Fibroblast of gingiva (primary cell): ENCODE measurements around the gene THAP9.
"Not testable (repeated sequence)": the region's sequence is repeated elsewhere in the genome, so short reads cannot be mapped to it uniquely, and the experiment has no call there.

Experiments used
- DNase-seq: peaks from one replicate; pipeline ENCODE4 v3.0.0-alpha.2; 2011; ENCODE audit warnings: low read depth

Gene THAP9

GRCh38 chr4:82900411-82901182 is at the start of gene THAP9:
TSS of gene THAP9 (plus strand) at chr4:82900735. CDS start at chr4:82900803, 68 bp downstream.
- DNase-seq: peak; percentile 100

GRCh38 chr4:82851318-82851717 is 49.2 kb upstream of the THAP9 start:
- DNase-seq: no peak

GRCh38 chr4:82851885-82852750 is 48.4 kb upstream of the THAP9 start:
- peak; percentile 30 for DNase-seq

- no peak for DNase-seq
These were observed 47.7 kb upstream of the THAP9 start for GRCh38 chr4:82852751-82853285.

GRCh38 chr4:82860487-82860886 is 40.0 kb upstream of the THAP9 start:
- not testable (repeated sequence) for DNase-seq

- DNase-seq: no peak
These were observed 39.0 kb upstream of the THAP9 start for GRCh38 chr4:82861529-82861928.

GRCh38 chr4:82864336-82864979 is 36.1 kb upstream of the THAP9 start:
- no peak for DNase-seq

GRCh38 chr4:82865592-82865991 is 34.9 kb upstream of the THAP9 start:
- peak; percentile 87 for DNase-seq

- DNase-seq: not testable (repeated sequence)
These were observed 34.5 kb upstream of the THAP9 start for GRCh38 chr4:82866033-82866432.

- no peak for DNase-seq
These were observed 33.7 kb upstream of the THAP9 start for GRCh38 chr4:82866706-82867385.

GRCh38 chr4:82868572-82868971 is 32.0 kb upstream of the THAP9 start:
- no peak for DNase-seq

GRCh38 chr4:82885410-82885809 is 15.1 kb upstream of the THAP9 start:
- DNase-seq: no peak

- no peak for DNase-seq
These were observed 14.2 kb upstream of the THAP9 start for GRCh38 chr4:82886147-82886942.

- DNase-seq: no peak
These were observed 11.2 kb upstream of the THAP9 start for GRCh38 chr4:82889287-82889686.

GRCh38 chr4:82890528-82890900 is 10.0 kb upstream of the THAP9 start:
- DNase-seq: no peak

GRCh38 chr4:82890901-82891706 is 9.4 kb upstream of the THAP9 start, which contains the start of gene SEC31A:
TSS of gene SEC31A (minus strand) at chr4:82891153. CDS start at chr4:82881936, 9,217 bp downstream.
- DNase-seq: peak; percentile 96

- DNase-seq: no peak
These were observed 8.6 kb upstream of the THAP9 start for GRCh38 chr4:82891707-82892466.

GRCh38 chr4:82892467-82892802 is 8.1 kb upstream of the THAP9 start:
- DNase-seq: no peak

- peak; percentile 43 for DNase-seq
These were observed 6.6 kb upstream of the THAP9 start for GRCh38 chr4:82893942-82894341.
